ENCODE data around the gene SP9.

Gene SP9

GRCh38 chr2:174332217-174332963 is 2.4 kb upstream of the SP9 start:
- H3K4me3 ChIP-seq (ENCODE audit: low read depth, low read length), result no peak overlapping the region
- no peak for DNase-seq (ENCODE audit: low read depth)

- no peak overlapping the region for H3K4me3 ChIP-seq (ENCODE audit: low read depth, low read length)
- no peak for DNase-seq (ENCODE audit: low read depth)
Measured at GRCh38 chr2:174333017-174333371, 1.8 kb upstream of the SP9 start.

- H3K4me3 ChIP-seq (ENCODE audit: low read depth, low read length), result no peak overlapping the region
- no peak for DNase-seq (ENCODE audit: low read depth)
Measured at GRCh38 chr2:174333372-174334277, 1.1 kb upstream of the SP9 start.

- H3K4me3 ChIP-seq (ENCODE audit: low read depth, low read length), result no peak overlapping the region
- no peak for DNase-seq (ENCODE audit: low read depth)
Measured at GRCh38 chr2:174334278-174334715, 457 bp upstream of the SP9 start.

- DNase-seq (ENCODE audit: low read depth), result no peak
- peak overlapping the region; percentile 41 for H3K4me3 ChIP-seq (ENCODE audit: low read depth, low read length)
Measured at GRCh38 chr2:174335254-174335987, 667 bp downstream of the SP9 start.

- no peak for DNase-seq (ENCODE audit: low read depth)
- H3K4me3 ChIP-seq (ENCODE audit: low read depth, low read length), result peak overlapping the region; percentile 41
Measured at GRCh38 chr2:174335988-174336500, 1.3 kb downstream of the SP9 start.

- DNase-seq (ENCODE audit: low read depth), result no peak
- H3K4me3 ChIP-seq (ENCODE audit: low read depth, low read length), result peak overlapping the region; percentile 41
Measured at GRCh38 chr2:174336501-174337336, 2.0 kb downstream of the SP9 start.

- no peak for DNase-seq (ENCODE audit: low read depth)
Measured at GRCh38 chr2:174337337-174338146, 2.8 kb downstream of the SP9 start.

GRCh38 chr2:174338147-174338605 is 3.4 kb downstream of the SP9 start:
- H3K4me3 ChIP-seq (ENCODE audit: low read depth, low read length), result no peak overlapping the region
- no peak for DNase-seq (ENCODE audit: low read depth)

More at GRCh38 chr2:174337337-174338146, 2.8 kb downstream of the SP9 start:
- H3K4me3 ChIP-seq (ENCODE audit: low read depth, low read length), result peak overlapping the region; percentile 41

- no peak overlapping the region for H3K4me3 ChIP-seq (ENCODE audit: low read depth, low read length)
- no peak for DNase-seq (ENCODE audit: low read depth)
Measured at GRCh38 chr2:174338671-174339560, 4.2 kb downstream of the SP9 start.

- H3K4me3 ChIP-seq (ENCODE audit: low read depth, low read length), result no peak overlapping the region
- DNase-seq (ENCODE audit: low read depth), result no peak
Measured at GRCh38 chr2:174339561-174340399, 5.0 kb downstream of the SP9 start.

GRCh38 chr2:174340400-174341292 is 5.9 kb downstream of the SP9 start:
- DNase-seq (ENCODE audit: low read depth), result no peak
- H3K4me3 ChIP-seq (ENCODE audit: low read depth, low read length), result no peak overlapping the region

GRCh38 chr2:174341293-174341994 is 6.7 kb downstream of the SP9 start:
- DNase-seq (ENCODE audit: low read depth), result peak; percentile 36
- peak overlapping the region; percentile 36 for H3K4me3 ChIP-seq (ENCODE audit: low read depth, low read length)

- DNase-seq (ENCODE audit: low read depth), result no peak
- H3K4me3 ChIP-seq (ENCODE audit: low read depth, low read length), result peak overlapping the region; percentile 36
Measured at GRCh38 chr2:174341995-174342685, 7.4 kb downstream of the SP9 start.
